HepG2 (cell line): ENCODE data around the gene CITED2. TPM values are rescaled to one million over a fixed set of nuclear protein-coding genes. Genes with fewer than 3 reads are reported as not detected.

Source experiments
- ARID5B ChIP-seq: IDR thresholded peaks from 2 replicates; pipeline ENCODE4 v1.4.0; 2020; ENCODE audit warnings: mild to moderate bottlenecking, missing genetic modification reagents
- FOSL2 ChIP-seq: sonication (generic); formaldehyde crosslinking; IDR thresholded peaks from 2 replicates; pipeline ENCODE4 v1.4.0; 2020; ENCODE audit warnings: missing genetic modification reagents
- GLMP ChIP-seq: sonication (generic); formaldehyde crosslinking; IDR thresholded peaks from 2 replicates; pipeline ENCODE4 v1.9.0; 2021; ENCODE audit warnings: missing genetic modification reagents, mild to moderate bottlenecking, borderline replicate concordance
- HOXA5 ChIP-seq: sonication (generic); formaldehyde crosslinking; IDR thresholded peaks from 2 replicates; pipeline ENCODE4 v1.4.0; 2020; ENCODE audit warnings: missing genetic modification reagents
- NR2F1 ChIP-seq, 2 experiments: fragments of 450-650 bp in 1 of 2; formaldehyde crosslinking in 1 of 2; IDR thresholded peaks; 2 replicates each; pipeline versions ENCODE4 v1.5.0 to v1.6.1; 2016 to 2020; ENCODE audit warnings: mild to moderate bottlenecking in 1 of 2, missing compliant biosample characterization in 1 of 2, missing genetic modification reagents in 1 of 2, moderate library complexity in 1 of 2
- POLR2AphosphoS5 ChIP-seq: IDR thresholded peaks from 2 replicates; pipeline ENCODE4 v1.6.1; 2012; ENCODE audit warnings: low read depth, low read length
- SALL1 ChIP-seq: sonication (generic); formaldehyde crosslinking; IDR thresholded peaks from 2 replicates; pipeline ENCODE4 v1.8.0; 2022; ENCODE audit warnings: mild to moderate bottlenecking, missing genetic modification reagents
- TCF7L2 ChIP-seq: IDR thresholded peaks from 2 replicates; pipeline ENCODE4 v1.6.1; 2011; ENCODE audit warnings: mild to moderate bottlenecking, low read depth, low read length, moderate library complexity
- TFAP4 ChIP-seq: sonication (generic); IDR thresholded peaks from 2 replicates; pipeline ENCODE4 v1.6.1; 2016; ENCODE audit warnings: low read depth, borderline replicate concordance
- ZKSCAN8 ChIP-seq: IDR thresholded peaks from 2 replicates; pipeline ENCODE4 v1.6.1; 2016; ENCODE audit warnings: borderline replicate concordance, missing genetic modification reagents, missing compliant biosample characterization
- ZMYM3 ChIP-seq: sonication (generic); formaldehyde crosslinking; IDR thresholded peaks from 2 replicates; pipeline ENCODE4 v1.5.1; 2020; ENCODE audit warnings: mild to moderate bottlenecking, missing genetic modification reagents
- ZNF430 ChIP-seq: sonication (generic); formaldehyde crosslinking; IDR thresholded peaks from 2 replicates; pipeline ENCODE4 v1.9.0; 2021; ENCODE audit warnings: mild to moderate bottlenecking, missing genetic modification reagents
- ZNF468 ChIP-seq: sonication (generic); formaldehyde crosslinking; IDR thresholded peaks from 2 replicates; pipeline ENCODE4 v1.8.0; 2022; ENCODE audit warnings: mild to moderate bottlenecking, moderate library complexity, missing genetic modification reagents
- ZNF703 ChIP-seq: sonication (generic); formaldehyde crosslinking; IDR thresholded peaks from 2 replicates; pipeline ENCODE4 v1.5.1; 2020; ENCODE audit warnings: missing genetic modification reagents, mild to moderate bottlenecking, moderate library complexity, borderline replicate concordance
- polyA plus RNA-seq, 8 experiments: library from polyadenylated mRNA; depleted of rRNA in 3 of 8; stranded (reverse) in 7 of 8; unstranded in 1 of 8; fragments of >200 nt; fragmentation: Illumina TruSeq in 4 of 8; extraction: Trizol in 4 of 8; gene quantifications; 2 replicates each; pipeline versions ENCODE4 v1.2.1 to v1.2.3, GENCODE V29; 2011 to 2016; ENCODE audit warnings: low read depth in 4 of 8, missing spikeins in 1 of 8, mixed read lengths in 1 of 8; ENCODE audit not compliant: insufficient read depth in 1 of 8
- total RNA-seq, 5 experiments: library from RNA; depleted of rRNA; stranded (reverse); fragments of >200 nt; fragmentation: Illumina TruSeq; extraction: Trizol; gene quantifications; 2 replicates each; pipeline ENCODE4 v1.2.3, GENCODE V29; 2016; ENCODE audit warnings: low read depth in 1 of 5
- TF ChIP-seq, protein P1 (sequence below): sonication (generic); formaldehyde crosslinking; conservative IDR thresholded peaks from 2 replicates; pipeline ENCODE4 v1.5.0; 2020; ENCODE audit warnings: missing genetic modification reagents
- TF ChIP-seq, protein P2 (sequence below): sonication (generic); formaldehyde crosslinking; IDR thresholded peaks from 2 replicates; pipeline ENCODE4 v1.5.1; 2020; ENCODE audit warnings: mild to moderate bottlenecking, moderate library complexity, missing genetic modification reagents
- TF ChIP-seq, protein P3 (sequence below): sonication (generic); formaldehyde crosslinking; IDR thresholded peaks from 2 replicates; pipeline ENCODE4 v1.5.0; 2020; ENCODE audit warnings: missing genetic modification reagents, mild to moderate bottlenecking, borderline replicate concordance

Gene CITED2
- total and polyA plus RNA-seq, 2 of the 13 experiments (the other 11 are each of a cell fraction or from before 2014, with no cell fraction given): 17.6 to 57.2 TPM

DNA sequence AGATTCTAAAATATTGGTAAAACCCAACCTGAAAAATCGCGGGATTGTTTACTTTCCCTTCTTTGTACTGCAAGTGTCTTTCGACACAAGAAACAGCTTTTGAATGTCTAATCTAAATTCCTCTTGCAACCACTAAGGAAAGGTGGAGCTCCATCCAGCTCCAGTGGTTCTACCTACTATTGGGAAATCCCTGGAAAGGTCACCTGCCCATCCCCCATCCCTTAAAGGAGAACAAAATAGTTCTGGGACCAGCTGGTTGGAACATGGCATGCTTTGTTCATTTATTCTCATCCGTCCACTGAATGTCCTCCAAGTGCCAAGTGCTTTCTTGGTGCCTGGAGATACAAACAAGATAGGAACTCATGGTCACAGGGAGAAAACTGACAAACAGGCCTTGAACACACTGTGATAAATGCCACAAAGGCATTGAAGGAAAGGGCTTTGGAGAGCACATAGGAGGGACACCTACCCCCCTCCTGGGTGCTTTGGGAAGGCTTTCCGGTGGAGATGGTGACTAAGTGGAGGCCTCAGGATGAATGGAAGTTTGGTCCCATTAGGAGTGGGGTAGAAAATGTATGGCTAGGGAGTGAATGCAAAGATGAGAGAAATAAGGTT, 2.3 kb upstream of the CITED2 start (continued):
- TF ChIP-seq, protein P1, sequence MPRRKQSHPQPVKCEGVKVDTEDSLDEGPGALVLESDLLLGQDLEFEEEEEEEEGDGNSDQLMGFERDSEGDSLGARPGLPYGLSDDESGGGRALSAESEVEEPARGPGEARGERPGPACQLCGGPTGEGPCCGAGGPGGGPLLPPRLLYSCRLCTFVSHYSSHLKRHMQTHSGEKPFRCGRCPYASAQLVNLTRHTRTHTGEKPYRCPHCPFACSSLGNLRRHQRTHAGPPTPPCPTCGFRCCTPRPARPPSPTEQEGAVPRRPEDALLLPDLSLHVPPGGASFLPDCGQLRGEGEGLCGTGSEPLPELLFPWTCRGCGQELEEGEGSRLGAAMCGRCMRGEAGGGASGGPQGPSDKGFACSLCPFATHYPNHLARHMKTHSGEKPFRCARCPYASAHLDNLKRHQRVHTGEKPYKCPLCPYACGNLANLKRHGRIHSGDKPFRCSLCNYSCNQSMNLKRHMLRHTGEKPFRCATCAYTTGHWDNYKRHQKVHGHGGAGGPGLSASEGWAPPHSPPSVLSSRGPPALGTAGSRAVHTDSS: no peak
- TF ChIP-seq ZMYM3: peak; percentile 40; the same call in 1 of the 2 replicates
- no peak for TF ChIP-seq TCF7L2
- TF ChIP-seq ARID5B (CRISPR knock-in tag): peak; percentile 64
- TF ChIP-seq SALL1 (CRISPR knock-in tag): peak; percentile 40; the same call in 1 of the 2 replicates
- TF ChIP-seq ZNF703 (CRISPR knock-in tag): no peak
- no peak for TF ChIP-seq ZKSCAN8
- TF ChIP-seq, protein P2, sequence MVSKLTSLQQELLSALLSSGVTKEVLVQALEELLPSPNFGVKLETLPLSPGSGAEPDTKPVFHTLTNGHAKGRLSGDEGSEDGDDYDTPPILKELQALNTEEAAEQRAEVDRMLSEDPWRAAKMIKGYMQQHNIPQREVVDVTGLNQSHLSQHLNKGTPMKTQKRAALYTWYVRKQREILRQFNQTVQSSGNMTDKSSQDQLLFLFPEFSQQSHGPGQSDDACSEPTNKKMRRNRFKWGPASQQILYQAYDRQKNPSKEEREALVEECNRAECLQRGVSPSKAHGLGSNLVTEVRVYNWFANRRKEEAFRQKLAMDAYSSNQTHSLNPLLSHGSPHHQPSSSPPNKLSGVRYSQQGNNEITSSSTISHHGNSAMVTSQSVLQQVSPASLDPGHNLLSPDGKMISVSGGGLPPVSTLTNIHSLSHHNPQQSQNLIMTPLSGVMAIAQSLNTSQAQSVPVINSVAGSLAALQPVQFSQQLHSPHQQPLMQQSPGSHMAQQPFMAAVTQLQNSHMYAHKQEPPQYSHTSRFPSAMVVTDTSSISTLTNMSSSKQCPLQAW (CRISPR knock-in tag): 0 out of 2 replicates have a peak, but pooled peaks have one; percentile 14
- TF ChIP-seq, protein P3, sequence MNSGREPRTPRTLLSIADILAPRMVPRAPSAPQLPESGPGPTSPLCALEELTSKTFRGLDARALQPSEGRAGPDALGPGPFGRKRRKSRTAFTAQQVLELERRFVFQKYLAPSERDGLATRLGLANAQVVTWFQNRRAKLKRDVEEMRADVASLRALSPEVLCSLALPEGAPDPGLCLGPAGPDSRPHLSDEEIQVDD (CRISPR knock-in tag): no peak
- no peak for TF ChIP-seq ZNF468 (CRISPR knock-in tag)
- peak in 1 of 2 experiments; percentile 54; a peak in 2 of 4 replicates for TF ChIP-seq NR2F1 (CRISPR knock-in tag; IDR thresholded peaks at IDR 0.05)
- TF ChIP-seq TFAP4: peak; percentile 65; the same call in 1 of the 2 replicates
- no peak for TF ChIP-seq ZNF430 (CRISPR knock-in tag)
- TF ChIP-seq GLMP (CRISPR knock-in tag): no peak
- TF ChIP-seq FOSL2 (CRISPR knock-in tag): 0 out of 2 replicates have a peak, but pooled peaks have one; percentile 27
- no peak for TF ChIP-seq POLR2AphosphoS5
- no peak for TF ChIP-seq HOXA5
